Measurements from ENCODE around the gene BMP8B.

Gene BMP8B

GRCh38 chr1:39729842-39730241 is 58.8 kb downstream of the BMP8B start:
- H4K20me1 ChIP-seq (ENCODE audit: low read depth, low read length), result no peaks in the 10 kb centered on the region
- no peak overlapping the region for H2AFZ ChIP-seq (ENCODE audit: low read depth, low read length, severe bottlenecking)
- no peak overlapping the region for H3K27ac ChIP-seq (ENCODE audit: low read depth, low read length)
- TF ChIP-seq CTCF (IDR thresholded peaks at IDR 0.05; ENCODE audit: insufficient read depth, low read length, poor library complexity, severe bottlenecking) (no peak), EZH2phosphoT487 (conservative IDR thresholded peaks at IDR 0.05; ENCODE audit: low read length) (no peak)
- no peaks in the 10 kb centered on the region for H3K36me3 ChIP-seq (ENCODE audit: low read length)
- no peak overlapping the region for H3K9ac ChIP-seq (ENCODE audit: low read length)
- H3K4me2 ChIP-seq (ENCODE audit: low read depth, low read length, poor library complexity, severe bottlenecking), result no peak overlapping the region
- no peaks in the 10 kb centered on the region for H3K9me3 ChIP-seq (ENCODE audit: insufficient read depth, low read length)
- no peak overlapping the region for H3K4me3 ChIP-seq (ENCODE audit: insufficient read depth, low read length, poor library complexity, severe bottlenecking)
- no peaks in the 10 kb centered on the region for H3K27me3 ChIP-seq (ENCODE audit: low read length)
- H3F3A ChIP-seq (ENCODE audit: insufficient read depth), result no peaks in the 10 kb centered on the region
- H3K9me2 ChIP-seq (replicated peaks; ENCODE audit: insufficient read depth, low read length), result no peaks in the 10 kb centered on the region
- no peaks in the 10 kb centered on the region for H3K79me2 ChIP-seq (ENCODE audit: insufficient read depth, low read length)

- H3K4me3 ChIP-seq (ENCODE audit: insufficient read depth, low read length, poor library complexity, severe bottlenecking), result no peak overlapping the region
- H3K27ac ChIP-seq (ENCODE audit: low read depth, low read length), result no peak overlapping the region
Measured at GRCh38 chr1:39729030-39729429, 59.6 kb downstream of the BMP8B start.

GRCh38 chr1:39727932-39728317 is 60.7 kb downstream of the BMP8B start:
- no peak overlapping the region for H2AFZ ChIP-seq (ENCODE audit: low read depth, low read length, severe bottlenecking)
- no peaks in the 10 kb centered on the region for H3K79me2 ChIP-seq (ENCODE audit: insufficient read depth, low read length)
- TF ChIP-seq EZH2phosphoT487 (conservative IDR thresholded peaks at IDR 0.05; ENCODE audit: low read length), result no peak
- no peak for TF ChIP-seq CTCF (IDR thresholded peaks at IDR 0.05; ENCODE audit: insufficient read depth, low read length, poor library complexity, severe bottlenecking)
- no peaks in the 10 kb centered on the region for H3K36me3 ChIP-seq (ENCODE audit: low read length)
- H3K9ac ChIP-seq (ENCODE audit: low read length), result no peak overlapping the region
- no peaks in the 10 kb centered on the region for H4K20me1 ChIP-seq (ENCODE audit: low read depth, low read length)
- no peaks in the 10 kb centered on the region for H3K27me3 ChIP-seq (ENCODE audit: low read length)
- no peaks in the 10 kb centered on the region for H3F3A ChIP-seq (ENCODE audit: insufficient read depth)
- no peaks in the 10 kb centered on the region for H3K9me3 ChIP-seq (ENCODE audit: insufficient read depth, low read length)
- no peak overlapping the region for H3K4me3 ChIP-seq (ENCODE audit: insufficient read depth, low read length, poor library complexity, severe bottlenecking)
- no peak overlapping the region for H3K27ac ChIP-seq (ENCODE audit: low read depth, low read length)
- H3K4me2 ChIP-seq (ENCODE audit: low read depth, low read length, poor library complexity, severe bottlenecking), result no peak overlapping the region
- H3K9me2 ChIP-seq (replicated peaks; ENCODE audit: insufficient read depth, low read length), result no peaks in the 10 kb centered on the region

More at GRCh38 chr1:39729030-39729429, 59.6 kb downstream of the BMP8B start:
- H3K27me3 ChIP-seq (ENCODE audit: low read length), result no peaks in the 10 kb centered on the region
- no peak overlapping the region for H3K4me2 ChIP-seq (ENCODE audit: low read depth, low read length, poor library complexity, severe bottlenecking)
- no peaks in the 10 kb centered on the region for H3K79me2 ChIP-seq (ENCODE audit: insufficient read depth, low read length)
- H4K20me1 ChIP-seq (ENCODE audit: low read depth, low read length), result no peaks in the 10 kb centered on the region
- no peak overlapping the region for H3K9ac ChIP-seq (ENCODE audit: low read length)
- no peaks in the 10 kb centered on the region for H3K36me3 ChIP-seq (ENCODE audit: low read length)
- H3K9me3 ChIP-seq (ENCODE audit: insufficient read depth, low read length), result no peaks in the 10 kb centered on the region
- H2AFZ ChIP-seq (ENCODE audit: low read depth, low read length, severe bottlenecking), result no peak overlapping the region
- no peak for TF ChIP-seq CTCF (IDR thresholded peaks at IDR 0.05; ENCODE audit: insufficient read depth, low read length, poor library complexity, severe bottlenecking)
- TF ChIP-seq EZH2phosphoT487 (conservative IDR thresholded peaks at IDR 0.05; ENCODE audit: low read length), result no peak
- no peaks in the 10 kb centered on the region for H3F3A ChIP-seq (ENCODE audit: insufficient read depth)
- H3K9me2 ChIP-seq (replicated peaks; ENCODE audit: insufficient read depth, low read length), result no peaks in the 10 kb centered on the region

All from SU-DHL-6 (cell line).